ENCODE results near the gene RIMBP2.

DNA sequence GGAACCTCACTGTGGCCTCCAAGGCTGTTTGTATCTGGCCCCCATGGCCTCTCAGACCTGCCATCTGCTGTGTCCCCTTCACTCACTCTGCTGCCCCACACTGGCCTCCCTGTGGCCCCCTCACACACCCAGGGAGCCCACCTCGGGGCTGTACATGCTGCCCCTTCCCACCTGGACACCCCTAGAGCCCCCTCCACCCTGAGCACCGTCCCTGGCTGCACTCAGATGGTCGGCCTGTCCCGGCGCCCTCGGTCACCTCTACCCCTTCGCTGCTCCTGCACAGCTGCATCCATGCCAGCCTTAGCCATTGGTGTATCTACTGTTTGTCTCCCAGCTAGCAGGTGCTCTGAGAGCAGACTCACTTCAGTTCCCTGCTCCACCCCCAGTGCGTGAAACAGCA is 144.4 kb downstream of the RIMBP2 start:
- TF ChIP-seq, protein P1, sequence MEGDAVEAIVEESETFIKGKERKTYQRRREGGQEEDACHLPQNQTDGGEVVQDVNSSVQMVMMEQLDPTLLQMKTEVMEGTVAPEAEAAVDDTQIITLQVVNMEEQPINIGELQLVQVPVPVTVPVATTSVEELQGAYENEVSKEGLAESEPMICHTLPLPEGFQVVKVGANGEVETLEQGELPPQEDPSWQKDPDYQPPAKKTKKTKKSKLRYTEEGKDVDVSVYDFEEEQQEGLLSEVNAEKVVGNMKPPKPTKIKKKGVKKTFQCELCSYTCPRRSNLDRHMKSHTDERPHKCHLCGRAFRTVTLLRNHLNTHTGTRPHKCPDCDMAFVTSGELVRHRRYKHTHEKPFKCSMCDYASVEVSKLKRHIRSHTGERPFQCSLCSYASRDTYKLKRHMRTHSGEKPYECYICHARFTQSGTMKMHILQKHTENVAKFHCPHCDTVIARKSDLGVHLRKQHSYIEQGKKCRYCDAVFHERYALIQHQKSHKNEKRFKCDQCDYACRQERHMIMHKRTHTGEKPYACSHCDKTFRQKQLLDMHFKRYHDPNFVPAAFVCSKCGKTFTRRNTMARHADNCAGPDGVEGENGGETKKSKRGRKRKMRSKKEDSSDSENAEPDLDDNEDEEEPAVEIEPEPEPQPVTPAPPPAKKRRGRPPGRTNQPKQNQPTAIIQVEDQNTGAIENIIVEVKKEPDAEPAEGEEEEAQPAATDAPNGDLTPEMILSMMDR (IDR thresholded peaks at IDR 0.05), result no peak
- no peak for TF ChIP-seq EZH2 (IDR thresholded peaks at IDR 0.05)
